IPS-NIHi7 (cell line): Measurements from ENCODE around the gene KARS1.
"Not testable (repeated sequence)": the region's sequence is repeated elsewhere in the genome, so short reads cannot be mapped to it uniquely, and the experiment has no call there.

ENCODE experiments used
- DNase-seq: peaks from one replicate; pipeline ENCODE4 v3.0.0; 2012; ENCODE audit warnings: mixed read lengths; ENCODE audit errors: extremely low spot score

The KARS1 gene

DNA sequence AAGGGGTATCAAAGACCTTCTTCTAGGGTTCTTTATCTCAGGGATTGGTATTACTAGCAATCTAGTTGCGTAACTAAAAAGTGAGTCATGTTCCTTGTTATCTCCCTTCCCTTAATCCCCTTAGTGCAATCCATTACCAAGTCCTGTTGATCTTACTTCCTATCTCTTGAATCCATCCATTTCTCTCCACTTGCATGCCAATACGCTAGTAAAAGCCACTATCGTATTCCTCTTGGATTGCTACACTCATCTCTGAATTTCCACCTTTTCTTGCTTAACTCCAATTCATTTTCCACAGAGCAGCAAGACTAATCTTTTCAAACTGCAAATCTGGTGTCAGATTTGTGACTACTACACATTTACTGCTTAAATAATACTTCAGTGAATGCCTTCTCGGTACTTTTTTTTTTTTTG lies 22.5 kb downstream of the KARS1 start:
- no peak for DNase-seq

DNA sequence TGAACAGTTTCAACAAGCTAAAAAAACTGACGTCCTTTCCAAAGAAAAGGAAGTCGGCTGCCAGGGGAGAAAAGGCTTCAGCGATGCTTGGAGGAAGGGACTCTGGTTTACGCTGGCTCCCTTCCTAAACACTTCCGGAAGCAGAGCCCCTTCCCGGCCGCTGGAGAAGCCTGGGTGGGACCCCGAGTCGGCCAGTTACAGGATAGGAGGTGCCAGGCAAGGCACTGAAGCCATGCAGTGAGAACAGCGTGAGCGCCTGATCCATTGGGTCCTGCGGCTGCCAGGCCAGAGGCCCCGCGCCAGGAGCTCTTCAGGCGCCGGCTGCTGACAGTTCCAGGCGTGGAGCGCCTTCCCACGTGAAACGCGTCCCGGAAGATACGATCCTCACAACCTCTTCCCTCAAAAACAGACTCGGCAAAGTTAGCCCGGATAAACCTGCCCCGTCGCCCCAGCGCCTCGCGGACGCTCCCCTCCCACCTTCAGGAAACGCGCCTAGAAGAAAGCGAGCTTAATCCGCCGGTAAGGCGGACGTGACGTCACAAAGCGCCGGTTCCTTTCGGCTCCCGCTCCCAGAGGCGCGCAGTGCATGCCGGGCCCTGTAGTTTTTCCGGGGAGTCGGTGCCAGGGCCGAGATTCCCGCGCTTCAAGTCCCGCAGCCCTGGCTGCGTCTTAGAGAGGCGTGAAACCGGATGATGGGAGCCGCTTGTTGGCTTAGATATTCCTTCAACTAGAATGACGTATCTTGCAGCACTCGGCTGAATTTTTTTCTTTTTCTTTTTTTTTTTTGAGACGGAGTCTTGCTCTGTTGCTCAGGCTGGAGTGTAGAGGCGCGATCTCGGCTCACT lies 24.5 kb downstream of the KARS1 start, which contains the start of gene ADAT1:
ADAT1 (minus strand) TSS at position 521 of the 845 bp plus-strand sequence. CDS start 2,482 bp downstream, outside the sequence.
- peak; percentile 97 for DNase-seq

DNA sequence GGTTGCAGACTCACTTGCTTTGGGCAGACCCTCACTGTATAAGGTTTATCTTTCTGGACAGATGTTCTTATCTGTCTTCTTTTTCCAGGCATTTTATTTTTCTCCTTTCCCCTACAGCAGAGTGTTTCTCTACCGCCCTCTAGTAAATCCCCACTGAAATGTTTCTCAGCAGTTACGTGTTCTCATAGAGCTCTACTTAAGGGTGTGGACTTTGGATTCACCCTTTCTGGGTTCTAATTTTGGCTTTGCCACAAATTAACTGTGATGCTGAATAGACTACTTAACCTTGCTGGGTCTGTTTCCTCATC lies 26.3 kb downstream of the KARS1 start:
- peak; percentile 28 for DNase-seq

DNA sequence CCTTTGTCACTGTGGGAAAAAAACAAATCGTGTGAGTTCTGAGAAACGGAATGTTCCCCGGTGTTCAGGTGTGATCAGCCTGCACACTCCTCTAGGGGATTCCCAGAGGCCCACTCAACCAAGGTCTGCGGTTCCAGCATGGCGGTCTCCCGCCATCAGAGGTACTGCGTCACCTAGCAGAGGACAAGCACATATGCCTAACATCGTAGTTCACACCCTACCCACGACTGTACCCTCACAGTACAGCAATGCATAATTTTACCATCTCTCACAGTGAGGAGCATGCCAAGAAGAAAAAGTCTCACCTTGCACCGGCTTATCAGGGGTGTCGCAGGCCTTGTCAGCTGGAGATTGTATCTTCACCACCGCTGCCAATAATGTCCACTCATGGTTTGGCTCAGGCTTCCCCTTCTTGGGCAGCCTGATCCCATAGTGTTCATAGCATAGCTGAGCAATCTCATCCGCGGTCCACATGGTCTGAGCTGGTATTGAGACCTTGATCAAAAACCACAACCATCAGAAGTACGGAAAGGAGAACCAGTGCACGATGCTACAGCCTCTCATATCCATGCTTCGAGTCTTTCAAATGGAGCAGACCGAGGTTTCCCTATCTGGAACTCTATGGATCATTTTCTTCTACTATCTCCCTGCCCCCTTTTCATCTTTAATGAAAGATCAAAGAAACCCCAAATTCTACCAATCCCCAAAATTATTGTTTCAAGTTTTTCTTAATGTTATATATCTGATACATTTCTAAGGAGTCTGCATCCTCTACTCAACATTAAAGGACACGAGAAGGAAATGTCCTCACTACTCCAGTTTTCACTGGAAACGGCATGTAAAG lies 26.9 kb downstream of the KARS1 start:
- no peak for DNase-seq

DNA sequence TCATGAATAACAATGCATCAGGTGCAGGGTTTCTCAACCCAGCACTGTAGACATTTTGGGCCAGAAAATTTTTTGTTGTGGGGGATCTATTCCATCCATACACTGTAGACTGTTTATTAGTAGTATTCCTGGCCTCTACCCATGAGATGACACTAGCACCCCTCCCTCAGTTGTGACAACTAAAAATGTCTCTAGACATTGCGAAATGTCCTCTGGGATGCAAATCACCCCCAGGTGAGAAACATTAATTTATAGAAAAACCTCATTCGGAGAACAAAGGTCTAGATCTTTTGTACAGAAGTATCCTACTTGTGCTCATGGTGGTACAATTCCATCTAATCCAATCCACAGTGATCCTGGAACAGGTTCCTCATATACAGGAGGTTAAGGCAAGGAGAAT lies 28.7 kb downstream of the KARS1 start:
- DNase-seq, result no peak

DNA sequence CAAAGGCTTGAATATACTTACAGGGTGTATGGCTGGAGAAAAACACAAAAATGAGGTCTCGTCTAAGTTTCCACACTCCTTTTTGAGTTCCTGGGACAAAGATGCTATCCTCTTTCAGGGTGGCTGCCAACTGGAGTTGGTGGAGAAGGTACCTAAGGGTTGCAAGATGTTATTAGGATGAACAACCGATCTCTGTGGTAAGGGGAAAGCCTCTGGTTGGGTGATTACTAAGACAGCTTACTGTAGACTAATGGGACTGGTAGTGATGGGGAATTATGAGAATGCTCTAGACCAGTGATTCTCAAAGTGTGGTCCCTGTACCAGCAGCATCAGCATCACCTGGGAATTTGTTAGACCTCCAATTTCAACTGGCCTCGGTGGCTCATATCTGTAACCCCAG lies 30.3 kb downstream of the KARS1 start:
- DNase-seq, result no peak

DNA sequence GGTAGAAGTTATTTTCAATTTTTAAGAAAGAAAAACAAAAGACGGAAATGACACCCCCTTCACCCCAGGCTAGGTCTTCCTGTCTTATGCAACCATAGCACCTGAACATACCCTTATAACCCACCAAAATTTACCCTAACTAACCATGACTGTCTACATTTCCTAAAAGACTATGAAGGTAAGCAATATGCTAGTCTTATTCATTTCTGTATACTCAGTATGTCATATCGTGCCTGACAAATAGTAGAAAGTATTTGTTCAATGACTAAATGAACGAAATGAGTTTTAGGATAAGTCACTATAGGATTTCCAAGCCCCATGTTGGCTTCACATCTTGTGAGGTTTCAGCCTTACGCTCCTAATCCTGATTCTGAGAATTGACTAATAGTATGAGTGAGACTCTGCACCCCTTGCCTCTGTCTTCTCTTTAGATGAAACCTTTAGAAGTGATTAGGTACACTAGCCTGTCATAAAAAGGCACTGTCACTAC lies 30.9 kb downstream of the KARS1 start:
- DNase-seq, result no peak

DNA sequence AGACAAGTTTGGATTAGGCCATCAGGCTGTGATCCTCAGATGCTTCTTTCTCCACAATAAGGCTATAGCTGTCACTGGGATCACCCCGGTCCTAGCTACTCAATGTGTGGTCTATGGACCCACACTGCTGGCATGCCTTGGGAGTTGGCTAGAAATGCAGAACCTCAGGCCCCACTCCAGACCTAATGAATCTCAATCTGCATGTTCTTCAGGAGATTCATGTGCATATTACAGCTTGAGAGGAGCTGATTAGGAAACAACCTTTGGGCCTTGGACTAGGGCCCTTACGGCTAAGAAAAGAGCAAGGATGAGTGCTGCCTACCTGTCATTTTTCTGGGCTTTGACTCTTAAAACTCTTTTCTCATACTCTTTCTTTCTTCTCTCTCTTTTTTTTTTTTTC lies 31.8 kb downstream of the KARS1 start:
- DNase-seq, result no peak

DNA sequence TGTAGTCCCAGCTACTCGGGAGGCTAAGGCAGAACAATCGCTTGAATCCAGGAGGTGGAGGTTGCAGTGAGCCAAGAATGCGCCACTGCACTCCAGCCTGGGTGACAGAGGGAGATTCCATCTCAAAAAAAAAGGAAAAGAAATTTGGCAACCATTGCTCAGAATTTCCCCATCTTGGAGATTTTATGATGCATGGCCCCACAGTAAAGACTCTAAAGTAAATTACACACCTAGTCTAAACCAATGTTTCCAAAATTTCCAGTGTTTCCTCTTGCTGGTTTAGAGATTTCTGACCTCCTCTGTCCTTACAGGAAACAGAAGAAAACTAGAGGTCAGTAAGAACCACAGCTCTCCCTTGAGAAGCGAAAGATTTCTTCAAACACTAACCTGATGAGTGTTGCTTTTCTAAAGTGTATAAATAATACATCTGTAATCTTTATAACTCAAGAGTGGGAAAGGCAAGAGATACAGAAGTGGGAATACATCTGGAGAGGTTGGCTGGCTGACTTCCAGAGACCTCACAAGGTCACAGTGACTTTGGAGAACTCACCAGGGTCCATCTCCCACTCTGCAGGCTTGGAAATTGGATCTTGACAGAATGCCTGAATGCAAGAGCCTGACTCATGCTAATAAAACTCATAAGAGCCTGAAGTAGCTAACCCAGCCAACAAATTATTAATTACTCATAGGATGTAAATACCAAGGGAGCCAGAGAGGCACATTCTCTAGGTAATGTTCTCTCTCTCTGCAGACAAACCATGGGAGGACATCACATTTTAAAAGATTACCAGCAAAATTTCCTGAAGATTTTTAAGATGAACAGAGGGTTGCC lies 33.2 kb downstream of the KARS1 start:
- no peak for DNase-seq

DNA sequence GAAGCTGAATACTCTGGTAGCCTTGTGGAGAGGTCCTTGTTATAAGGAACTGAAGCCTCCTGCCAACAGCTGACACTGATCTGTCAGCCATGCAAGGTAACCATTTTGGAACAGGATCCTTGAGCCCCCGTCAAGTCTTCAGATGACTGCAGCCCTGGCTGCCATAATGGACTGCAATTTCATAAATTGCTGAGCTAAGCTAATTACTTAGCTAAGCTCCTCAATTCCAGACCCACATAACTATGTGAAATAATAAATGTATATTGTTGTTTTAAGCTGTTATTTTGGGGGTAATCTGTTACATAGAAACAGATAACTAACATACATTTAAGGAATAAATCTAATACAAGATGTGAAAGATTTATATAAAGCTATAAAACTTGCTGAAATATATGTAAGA lies 41.0 kb downstream of the KARS1 start:
- DNase-seq, result no peak

DNA sequence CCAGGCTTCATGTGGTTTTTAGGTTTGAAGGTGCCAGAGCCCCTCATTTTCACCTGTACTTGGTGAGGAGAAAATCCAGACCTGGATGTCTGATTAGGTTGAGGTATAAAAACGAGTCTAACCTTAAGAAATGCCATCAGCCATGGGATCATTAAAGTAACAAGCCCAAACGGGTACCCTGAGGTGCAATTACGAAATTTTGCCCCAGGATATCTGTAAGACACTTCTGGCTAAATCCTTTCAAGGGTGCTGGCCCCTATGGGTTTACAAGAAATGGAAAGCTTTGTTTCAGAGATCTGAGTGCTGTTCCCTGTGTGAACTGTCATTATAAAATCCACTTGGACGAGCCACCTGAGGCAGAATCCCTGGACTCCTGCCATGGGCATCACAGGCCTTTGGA lies 44.2 kb downstream of the KARS1 start:
- no peak for DNase-seq

DNA sequence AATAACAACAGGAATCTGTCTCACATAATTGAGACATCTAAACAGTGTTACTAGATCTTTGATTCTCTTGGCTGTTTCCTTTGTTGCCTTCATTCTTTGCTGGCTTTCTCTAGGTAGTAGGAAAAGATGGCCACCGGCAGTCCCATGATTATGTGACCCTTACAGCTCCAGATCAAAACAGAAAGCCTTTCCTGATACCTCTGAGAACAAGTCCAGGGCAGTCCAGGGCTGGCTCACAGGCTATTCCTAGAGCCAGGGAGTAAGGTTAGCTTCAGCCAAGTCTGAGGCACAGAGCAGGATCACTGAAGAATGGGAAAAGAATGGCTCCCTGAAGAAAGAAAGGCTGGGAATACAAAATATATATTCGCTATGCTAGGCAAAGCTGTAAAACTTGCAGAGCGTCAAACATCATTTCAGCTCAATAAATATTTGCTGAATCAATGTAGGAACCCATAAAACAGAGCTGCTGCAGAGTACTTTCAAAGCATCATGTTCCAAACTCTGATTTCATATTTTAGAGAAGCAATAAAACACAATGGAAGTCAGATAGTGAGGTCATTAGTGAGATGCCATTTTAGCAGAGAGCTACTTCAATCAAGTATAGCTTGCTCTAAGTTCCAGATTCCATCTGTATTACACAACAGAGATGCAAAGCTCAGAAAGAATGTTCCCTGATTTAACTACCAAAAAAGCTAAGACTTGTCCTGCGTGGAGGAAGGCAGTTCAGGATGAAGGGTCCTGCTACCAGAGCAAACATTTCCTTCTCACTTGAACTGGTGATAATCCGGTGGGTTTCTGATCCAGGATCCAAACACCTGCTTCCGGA lies 47.8 kb downstream of the KARS1 start:
- DNase-seq, result no peak

DNA sequence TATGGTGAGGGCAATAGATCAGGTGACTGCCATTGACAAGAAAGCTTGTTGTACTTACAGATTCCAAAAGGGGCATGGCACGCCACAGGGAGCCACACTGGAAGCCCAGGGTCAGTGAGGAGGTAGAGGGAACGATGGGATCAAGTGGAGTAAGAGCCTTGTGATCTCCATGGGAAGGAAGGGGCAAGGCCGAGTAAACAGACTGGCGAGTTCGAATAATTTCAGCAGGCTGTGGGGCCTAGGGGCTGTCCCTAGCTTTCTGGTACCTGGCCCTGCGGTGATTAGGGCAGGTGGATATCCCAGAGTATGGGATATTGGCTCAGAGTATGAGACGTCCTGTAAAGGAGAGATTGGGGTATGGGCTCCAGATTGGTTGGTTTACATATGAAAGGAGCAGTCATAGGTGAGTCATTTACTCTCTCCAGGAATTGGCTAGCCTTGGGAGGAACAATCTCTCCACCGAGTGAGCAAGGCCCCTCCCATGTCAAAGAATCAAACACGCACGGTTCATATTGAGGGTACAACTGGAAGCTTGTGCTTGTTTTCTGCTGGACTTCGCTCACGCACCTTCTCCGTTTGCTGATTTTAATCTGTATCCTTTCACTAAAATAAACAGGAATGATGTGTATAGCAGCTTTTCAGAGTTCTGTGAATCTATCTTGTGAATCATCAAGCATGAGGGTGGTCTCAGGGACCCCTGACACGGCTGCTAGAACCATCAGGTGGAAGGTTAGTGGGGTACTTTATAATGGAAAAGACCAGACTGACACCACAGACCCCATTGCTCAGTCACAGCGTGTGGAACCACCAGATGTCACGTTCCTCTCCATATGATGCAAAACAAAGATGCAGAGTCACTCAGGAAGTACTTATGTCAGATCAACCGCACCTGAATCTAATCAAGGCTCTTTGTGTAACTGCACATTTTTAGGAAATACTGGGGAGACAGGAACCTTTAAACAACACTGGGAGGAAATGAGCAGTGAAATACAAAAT lies 53.3 kb downstream of the KARS1 start:
- DNase-seq, result peak; percentile 80

DNA sequence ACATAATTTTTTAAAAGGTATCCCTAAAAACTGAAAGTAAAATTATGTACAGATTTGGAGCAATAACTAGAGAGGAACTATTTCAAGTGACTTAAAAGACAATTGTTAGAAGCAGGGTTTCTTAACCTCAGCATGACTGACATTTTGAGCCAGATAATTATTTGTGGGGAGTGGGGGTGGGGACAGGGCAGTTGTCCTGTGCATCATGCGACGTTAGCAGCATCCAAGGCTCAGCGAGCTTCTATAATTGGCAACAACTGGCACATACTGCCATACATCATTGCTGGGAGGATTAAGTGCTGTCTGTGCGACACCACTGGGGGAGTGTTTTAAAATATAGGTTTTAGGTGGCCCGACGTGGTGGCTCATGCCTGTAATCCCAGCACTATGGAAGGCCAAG lies 54.2 kb downstream of the KARS1 start:
- no peak for DNase-seq

DNA sequence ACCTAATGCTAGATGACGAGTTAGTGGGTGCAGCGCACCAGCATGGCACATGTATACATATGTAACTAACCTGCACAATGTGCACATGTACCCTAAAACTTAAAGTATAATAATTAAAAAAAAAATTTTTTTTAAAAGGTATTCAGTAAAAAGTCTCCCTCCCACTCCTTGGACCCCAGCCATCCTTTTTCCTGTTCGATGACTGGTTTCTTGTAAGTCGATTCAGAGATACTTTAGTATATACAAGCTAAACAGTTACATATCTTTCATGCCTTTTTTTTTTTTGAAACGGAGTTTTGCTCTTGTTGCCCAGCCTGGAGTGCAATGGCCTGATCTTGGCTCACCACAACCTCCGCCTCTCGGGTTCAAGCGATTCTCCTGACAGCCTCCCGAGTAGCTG lies 55.5 kb downstream of the KARS1 start:
- not testable (repeated sequence) for DNase-seq

DNA sequence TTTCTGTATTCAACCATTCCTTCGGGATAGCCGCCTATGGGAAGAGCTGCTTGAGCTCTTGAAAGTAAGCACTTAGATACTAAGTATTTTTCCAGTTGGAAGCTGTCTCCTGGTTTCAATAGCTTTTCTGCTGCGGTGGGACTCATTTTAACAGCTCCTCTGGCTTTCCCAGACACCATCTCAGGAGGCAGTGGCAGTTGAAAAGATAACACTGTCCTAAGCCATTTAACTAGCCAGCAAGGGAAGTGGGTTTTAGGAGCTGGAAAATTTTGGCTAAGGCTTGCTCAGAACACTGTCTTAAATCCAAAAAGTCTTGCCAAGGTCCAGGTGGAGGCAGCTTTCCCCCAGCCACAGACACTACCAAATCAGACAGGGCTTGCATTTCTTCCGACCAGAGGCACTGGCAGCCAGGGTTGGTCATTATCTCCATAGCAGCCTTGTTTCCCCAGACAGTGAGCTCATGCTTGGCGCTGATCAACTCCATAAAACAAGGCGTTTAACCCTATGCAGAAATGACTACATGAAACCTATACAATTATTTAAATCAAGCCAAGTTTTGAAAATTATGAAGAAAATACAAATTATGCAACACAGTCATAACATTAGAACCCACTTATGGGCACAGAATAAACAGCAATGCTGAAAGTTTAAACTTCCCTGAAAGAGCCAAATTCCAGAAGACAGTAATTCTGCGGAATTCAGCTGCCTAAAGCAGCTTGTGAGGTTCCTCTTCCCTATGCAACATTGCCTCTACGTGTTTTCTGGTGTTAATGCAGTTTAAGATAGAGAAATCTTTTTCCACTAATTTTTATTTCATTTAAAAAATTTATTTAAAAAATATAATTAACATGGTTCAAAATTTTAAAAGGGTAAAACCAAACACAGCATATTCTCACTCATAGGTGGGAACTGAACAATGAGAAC lies 56.3 kb downstream of the KARS1 start:
- DNase-seq, result peak; percentile 19

DNA sequence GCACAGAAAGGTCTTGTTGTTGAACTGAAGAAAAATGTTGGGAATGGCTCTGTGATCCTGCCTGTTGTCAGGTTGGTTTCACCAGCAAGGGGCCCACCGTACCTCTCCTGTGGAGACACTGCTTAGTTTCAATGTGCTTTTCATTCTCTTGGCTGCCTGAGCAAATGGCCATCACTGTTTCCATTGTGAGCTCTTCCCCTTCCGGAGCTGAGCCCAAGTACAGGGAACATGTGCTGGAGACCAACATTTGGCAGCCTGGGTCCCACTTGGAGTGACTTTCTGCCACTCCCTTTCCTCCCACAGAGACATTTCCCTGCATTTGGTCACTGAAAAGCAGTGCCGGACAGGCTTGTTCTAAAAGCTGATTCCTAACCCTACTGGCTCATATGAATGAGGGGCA lies 58.2 kb downstream of the KARS1 start:
- DNase-seq, result no peak

DNA sequence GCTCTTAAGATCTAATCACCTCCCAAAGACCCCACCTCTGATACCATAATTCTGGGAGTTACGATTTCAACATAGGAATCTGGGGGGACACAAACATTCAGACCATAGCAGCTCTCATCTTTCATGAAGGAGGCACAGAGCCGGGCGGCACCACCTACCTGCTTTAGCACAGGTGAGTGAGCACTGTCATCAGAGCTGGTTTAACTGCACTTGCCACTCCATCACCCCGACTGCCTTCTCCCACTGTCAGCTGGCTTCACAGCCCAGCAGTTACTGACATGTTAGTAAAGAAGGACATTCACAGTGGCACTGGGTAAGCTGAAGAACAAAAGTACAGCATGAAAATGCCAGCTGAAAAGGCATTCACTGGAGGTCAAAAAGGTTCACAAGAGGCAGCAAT lies 58.7 kb downstream of the KARS1 start:
- DNase-seq, result no peak

DNA sequence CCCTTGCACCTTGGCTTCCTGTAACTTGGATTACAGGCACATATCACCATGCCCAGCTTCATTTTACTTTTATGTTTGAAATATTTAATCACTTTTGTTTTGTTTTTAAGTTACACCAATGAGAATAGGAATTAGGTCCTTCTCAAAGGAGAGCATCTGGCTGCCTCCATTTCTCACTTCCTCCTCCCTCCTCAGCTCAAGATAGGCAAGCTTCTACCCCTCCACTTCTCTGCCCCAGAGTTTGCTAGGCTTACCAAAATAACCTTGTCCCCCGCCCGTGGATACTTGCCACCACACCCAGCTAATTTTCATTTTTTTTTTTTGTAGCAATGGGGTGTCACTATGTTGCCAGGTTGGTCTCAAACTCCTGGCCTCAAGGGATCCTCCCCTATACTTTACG lies 63.4 kb downstream of the KARS1 start:
- no peak for DNase-seq
